ENCODE measurements around the gene EDIL3.
"Not testable (repeated sequence)": the region's sequence is repeated elsewhere in the genome, so short reads cannot be mapped to it uniquely, and the experiment has no call there.

The EDIL3 gene

GRCh38 chr5:84327591-84327990, 57.1 kb downstream of the EDIL3 start:
- Histone ChIP-seq H3K36me3 (ENCODE audit: control insufficient read depth in 4 of 4, insufficient read depth in 4 of 4, low read length in 3 of 4) (no peaks in the 10 kb centered on the region), H3K27ac (ENCODE audit: insufficient read depth in 1 of 2, low read depth in 1 of 2, low read length in 2 of 2, poor library complexity in 1 of 2, severe bottlenecking in 2 of 2) (no peak overlapping the region), H3K27me3 (replicated peaks in 2 of 5; ENCODE audit: control insufficient read depth in 4 of 5, insufficient read depth in 5 of 5, low read length in 4 of 5) (no peaks in the 10 kb centered on the region), H3K4me1 (ENCODE audit: control extremely low read depth in 1 of 4, control insufficient read depth in 4 of 4, insufficient read depth in 4 of 4, low read length in 3 of 4) (no peaks in the 10 kb centered on the region), H3K9me3 (ENCODE audit: control extremely low read depth in 1 of 5, control insufficient read depth in 4 of 5, insufficient read depth in 2 of 5, low read depth in 1 of 5, low read length in 4 of 5) (peaks cover 0 to 6% (median 2%) of the 10 kb centered on the region in 5 experiments), H3K4me3 (ENCODE audit: control insufficient read depth in 1 of 7, extremely low read depth in 1 of 7, insufficient read depth in 4 of 7, low read depth in 2 of 7, low read length in 6 of 7) (no peak overlapping the region)
- ChIA-PET CTCF (no interaction called here), POLR2A (no interaction called here)
- 100% methylated on average over 2 of the region's 3 CpGs for WGBS (ENCODE audit: insufficient coverage)
- no peak for DNase-seq

- CTCF ChIA-PET = no interaction called here
- Histone ChIP-seq H3K27ac (ENCODE audit: insufficient read depth in 1 of 2, low read depth in 1 of 2, low read length in 2 of 2, poor library complexity in 1 of 2, severe bottlenecking in 2 of 2) (no peak overlapping the region), H3K4me1 (ENCODE audit: control extremely low read depth in 1 of 4, control insufficient read depth in 4 of 4, insufficient read depth in 4 of 4, low read length in 3 of 4) (no peaks in the 10 kb centered on the region), H3K4me3 (ENCODE audit: control insufficient read depth in 1 of 7, extremely low read depth in 1 of 7, insufficient read depth in 4 of 7, low read depth in 2 of 7, low read length in 6 of 7) (no peak overlapping the region), H3K36me3 (ENCODE audit: control insufficient read depth in 4 of 4, insufficient read depth in 4 of 4, low read length in 3 of 4) (no peaks in the 10 kb centered on the region), H3K27me3 (replicated peaks in 2 of 5; ENCODE audit: control insufficient read depth in 4 of 5, insufficient read depth in 5 of 5, low read length in 4 of 5) (no peaks in the 10 kb centered on the region), H3K9me3 (ENCODE audit: control extremely low read depth in 1 of 5, control insufficient read depth in 4 of 5, insufficient read depth in 2 of 5, low read depth in 1 of 5, low read length in 4 of 5) (peaks cover 0 to 11% (median 2%) of the 10 kb centered on the region in 5 experiments)
- POLR2A ChIA-PET = no interaction called here
- DNase-seq = no peak
- WGBS (ENCODE audit: insufficient coverage) = 100% methylated on average over 1 of the region's 3 CpGs
These were observed 62.0 kb downstream of the EDIL3 start for GRCh38 chr5:84322646-84323045.

GRCh38 chr5:84317826-84318225, 66.9 kb downstream of the EDIL3 start:
- DNase-seq; H3K36me3 ChIP-seq (ENCODE audit: control insufficient read depth in 4 of 4, insufficient read depth in 4 of 4, low read length in 3 of 4); POLR2A ChIA-PET; H3K4me3 ChIP-seq (ENCODE audit: control insufficient read depth in 1 of 7, extremely low read depth in 1 of 7, insufficient read depth in 4 of 7, low read depth in 2 of 7, low read length in 6 of 7); H3K27ac ChIP-seq (ENCODE audit: insufficient read depth in 1 of 2, low read depth in 1 of 2, low read length in 2 of 2, poor library complexity in 1 of 2, severe bottlenecking in 2 of 2); H3K27me3 ChIP-seq (replicated peaks in 2 of 5; ENCODE audit: control insufficient read depth in 4 of 5, insufficient read depth in 5 of 5, low read length in 4 of 5); H3K9me3 ChIP-seq (ENCODE audit: control extremely low read depth in 1 of 5, control insufficient read depth in 4 of 5, insufficient read depth in 2 of 5, low read depth in 1 of 5, low read length in 4 of 5); CTCF ChIA-PET; H3K4me1 ChIP-seq (ENCODE audit: control extremely low read depth in 1 of 4, control insufficient read depth in 4 of 4, insufficient read depth in 4 of 4, low read length in 3 of 4): not testable (repeated sequence)
- WGBS (ENCODE audit: insufficient coverage) = no CpG with 5 or more reads among the region's 1 CpG

- POLR2A ChIA-PET; CTCF ChIA-PET; DNase-seq; H3K36me3 ChIP-seq (ENCODE audit: control insufficient read depth in 4 of 4, insufficient read depth in 4 of 4, low read length in 3 of 4); H3K4me1 ChIP-seq (ENCODE audit: control extremely low read depth in 1 of 4, control insufficient read depth in 4 of 4, insufficient read depth in 4 of 4, low read length in 3 of 4); H3K4me3 ChIP-seq (ENCODE audit: control insufficient read depth in 1 of 7, extremely low read depth in 1 of 7, insufficient read depth in 4 of 7, low read depth in 2 of 7, low read length in 6 of 7); H3K9me3 ChIP-seq (ENCODE audit: control extremely low read depth in 1 of 5, control insufficient read depth in 4 of 5, insufficient read depth in 2 of 5, low read depth in 1 of 5, low read length in 4 of 5); H3K27me3 ChIP-seq (replicated peaks in 2 of 5; ENCODE audit: control insufficient read depth in 4 of 5, insufficient read depth in 5 of 5, low read length in 4 of 5); H3K27ac ChIP-seq (ENCODE audit: insufficient read depth in 1 of 2, low read depth in 1 of 2, low read length in 2 of 2, poor library complexity in 1 of 2, severe bottlenecking in 2 of 2): not testable (repeated sequence)
- WGBS (ENCODE audit: insufficient coverage) = 100% methylated on average over 10 of the region's 30 CpGs
These were observed 72.4 kb downstream of the EDIL3 start for GRCh38 chr5:84312280-84312679.

- H3K36me3 ChIP-seq (ENCODE audit: control insufficient read depth in 4 of 4, insufficient read depth in 4 of 4, low read length in 3 of 4); CTCF ChIA-PET; H3K9me3 ChIP-seq (ENCODE audit: control extremely low read depth in 1 of 5, control insufficient read depth in 4 of 5, insufficient read depth in 2 of 5, low read depth in 1 of 5, low read length in 4 of 5); H3K27ac ChIP-seq (ENCODE audit: insufficient read depth in 1 of 2, low read depth in 1 of 2, low read length in 2 of 2, poor library complexity in 1 of 2, severe bottlenecking in 2 of 2); H3K4me1 ChIP-seq (ENCODE audit: control extremely low read depth in 1 of 4, control insufficient read depth in 4 of 4, insufficient read depth in 4 of 4, low read length in 3 of 4); DNase-seq; H3K27me3 ChIP-seq (replicated peaks in 2 of 5; ENCODE audit: control insufficient read depth in 4 of 5, insufficient read depth in 5 of 5, low read length in 4 of 5); POLR2A ChIA-PET; H3K4me3 ChIP-seq (ENCODE audit: control insufficient read depth in 1 of 7, extremely low read depth in 1 of 7, insufficient read depth in 4 of 7, low read depth in 2 of 7, low read length in 6 of 7): not testable (repeated sequence)
These were observed 74.8 kb downstream of the EDIL3 start for GRCh38 chr5:84309850-84310249.

GRCh38 chr5:84306601-84307000, 78.1 kb downstream of the EDIL3 start:
- Histone ChIP-seq H3K4me1 (ENCODE audit: control extremely low read depth in 1 of 4, control insufficient read depth in 4 of 4, insufficient read depth in 4 of 4, low read length in 3 of 4) (no peaks in the 10 kb centered on the region), H3K27me3 (replicated peaks in 2 of 5; ENCODE audit: control insufficient read depth in 4 of 5, insufficient read depth in 5 of 5, low read length in 4 of 5) (no peaks in the 10 kb centered on the region), H3K36me3 (ENCODE audit: control insufficient read depth in 4 of 4, insufficient read depth in 4 of 4, low read length in 3 of 4) (no peaks in the 10 kb centered on the region), H3K27ac (ENCODE audit: insufficient read depth in 1 of 2, low read depth in 1 of 2, low read length in 2 of 2, poor library complexity in 1 of 2, severe bottlenecking in 2 of 2) (no peak overlapping the region), H3K9me3 (ENCODE audit: control extremely low read depth in 1 of 5, control insufficient read depth in 4 of 5, insufficient read depth in 2 of 5, low read depth in 1 of 5, low read length in 4 of 5) (no peaks in the 10 kb centered on the region), H3K4me3 (ENCODE audit: control insufficient read depth in 1 of 7, extremely low read depth in 1 of 7, insufficient read depth in 4 of 7, low read depth in 2 of 7, low read length in 6 of 7) (no peak overlapping the region)
- CTCF ChIA-PET = interaction anchor here (0.8 kb wide), 1 partner anchor 16 kb away, joined by 3 read pairs; no protein-coding TSS in a partner anchor
- POLR2A ChIA-PET = no interaction called here
- no peak for DNase-seq
- 100% methylated on average over 1 of the region's 1 CpG for WGBS (ENCODE audit: insufficient coverage)

GRCh38 chr5:84304599-84304998, 80.1 kb downstream of the EDIL3 start:
- no peak for DNase-seq
- no peak overlapping the region for H3K4me3 ChIP-seq (ENCODE audit: control insufficient read depth in 1 of 7, extremely low read depth in 1 of 7, insufficient read depth in 4 of 7, low read depth in 2 of 7, low read length in 6 of 7)
- no peaks in the 10 kb centered on the region for H3K9me3 ChIP-seq (ENCODE audit: control extremely low read depth in 1 of 5, control insufficient read depth in 4 of 5, insufficient read depth in 2 of 5, low read depth in 1 of 5, low read length in 4 of 5)
- H3K27ac ChIP-seq (ENCODE audit: insufficient read depth in 1 of 2, low read depth in 1 of 2, low read length in 2 of 2, poor library complexity in 1 of 2, severe bottlenecking in 2 of 2) = no peak overlapping the region
- no peaks in the 10 kb centered on the region for H3K36me3 ChIP-seq (ENCODE audit: control insufficient read depth in 4 of 4, insufficient read depth in 4 of 4, low read length in 3 of 4)
- no peaks in the 10 kb centered on the region for H3K27me3 ChIP-seq (replicated peaks in 2 of 5; ENCODE audit: control insufficient read depth in 4 of 5, insufficient read depth in 5 of 5, low read length in 4 of 5)
- ChIA-PET CTCF (interaction anchor here (1.1 kb wide), 2 partner anchors 10 to 45 kb away, joined by 3 read pairs; no protein-coding TSS in a partner anchor), POLR2A (no interaction called here)
- no peaks in the 10 kb centered on the region for H3K4me1 ChIP-seq (ENCODE audit: control extremely low read depth in 1 of 4, control insufficient read depth in 4 of 4, insufficient read depth in 4 of 4, low read length in 3 of 4)
